ENCODE measurements around the gene MGA. TPM values are rescaled to one million over a fixed set of nuclear protein-coding genes. Genes with fewer than 3 reads are reported as not detected.

Gene MGA
- total RNA-seq, 1 experiment from 2014 or later: 38.5 TPM

GRCh38 chr15:41698779-41699178, 38.6 kb downstream of the MGA start:
- DNase-seq: no peak
- Histone ChIP-seq H4K20me1 (ENCODE audit: insufficient read depth) (peaks cover 15% of the 10 kb centered on the region), H3K4me3 (no peak overlapping the region), H3K9me2 (ENCODE audit: insufficient read depth) (no peaks in the 10 kb centered on the region), H3K27ac (no peak overlapping the region), H3K79me2 (ENCODE audit: low read depth) (peaks cover 44% of the 10 kb centered on the region), H3K4me2 (no peak overlapping the region), H3K27me3 (ENCODE audit: insufficient read depth, low read depth) (no peaks in the 10 kb centered on the region), H3K9me3 (ENCODE audit: insufficient read depth, low read depth) (no peaks in the 10 kb centered on the region), H3K4me1 (replicated peaks; ENCODE audit: insufficient read depth) (no peaks in the 10 kb centered on the region), H3K36me3 (ENCODE audit: low read depth) (no peaks in the 10 kb centered on the region), H2AFZ (no peak overlapping the region), H3F3A (ENCODE audit: insufficient read depth, low read depth) (no peaks in the 10 kb centered on the region; the same call in 1 of the 2 replicates)
- no peak for TF ChIP-seq EZH2 (IDR thresholded peaks at IDR 0.05; ENCODE audit: low read depth)
- TF ChIP-seq, protein P1, sequence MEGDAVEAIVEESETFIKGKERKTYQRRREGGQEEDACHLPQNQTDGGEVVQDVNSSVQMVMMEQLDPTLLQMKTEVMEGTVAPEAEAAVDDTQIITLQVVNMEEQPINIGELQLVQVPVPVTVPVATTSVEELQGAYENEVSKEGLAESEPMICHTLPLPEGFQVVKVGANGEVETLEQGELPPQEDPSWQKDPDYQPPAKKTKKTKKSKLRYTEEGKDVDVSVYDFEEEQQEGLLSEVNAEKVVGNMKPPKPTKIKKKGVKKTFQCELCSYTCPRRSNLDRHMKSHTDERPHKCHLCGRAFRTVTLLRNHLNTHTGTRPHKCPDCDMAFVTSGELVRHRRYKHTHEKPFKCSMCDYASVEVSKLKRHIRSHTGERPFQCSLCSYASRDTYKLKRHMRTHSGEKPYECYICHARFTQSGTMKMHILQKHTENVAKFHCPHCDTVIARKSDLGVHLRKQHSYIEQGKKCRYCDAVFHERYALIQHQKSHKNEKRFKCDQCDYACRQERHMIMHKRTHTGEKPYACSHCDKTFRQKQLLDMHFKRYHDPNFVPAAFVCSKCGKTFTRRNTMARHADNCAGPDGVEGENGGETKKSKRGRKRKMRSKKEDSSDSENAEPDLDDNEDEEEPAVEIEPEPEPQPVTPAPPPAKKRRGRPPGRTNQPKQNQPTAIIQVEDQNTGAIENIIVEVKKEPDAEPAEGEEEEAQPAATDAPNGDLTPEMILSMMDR (conservative IDR thresholded peaks at IDR 0.05): no peak
- no TSS peak for BruUV-seq (replicated peaks)
- CTCF ChIA-PET: no interaction called here
- POLR2A ChIA-PET (ENCODE audit: unreplicated experiment): no interaction called here
- intact Hi-C loops (cut with micrococcal nuclease; ENCODE audit: unreplicated experiment): no loop called here

GRCh38 chr15:41703120-41703519, 42.9 kb downstream of the MGA start:
- Histone ChIP-seq H3K27ac (no peak overlapping the region), H2AFZ (no peak overlapping the region), H3K9me2 (ENCODE audit: insufficient read depth) (no peaks in the 10 kb centered on the region), H3K4me1 (replicated peaks; ENCODE audit: insufficient read depth) (no peaks in the 10 kb centered on the region), H3F3A (ENCODE audit: insufficient read depth, low read depth) (no peaks in the 10 kb centered on the region; the same call in 1 of the 2 replicates), H3K9me3 (ENCODE audit: insufficient read depth, low read depth) (no peaks in the 10 kb centered on the region), H4K20me1 (ENCODE audit: insufficient read depth) (peaks cover 7% of the 10 kb centered on the region; the same call in 1 of the 2 replicates), H3K27me3 (ENCODE audit: insufficient read depth, low read depth) (no peaks in the 10 kb centered on the region), H3K4me3 (no peak overlapping the region), H3K36me3 (ENCODE audit: low read depth) (no peaks in the 10 kb centered on the region), H3K4me2 (no peak overlapping the region), H3K79me2 (ENCODE audit: low read depth) (peaks cover 12% of the 10 kb centered on the region; the same call in 1 of the 2 replicates)
- no TSS peak for BruUV-seq (replicated peaks)
- ChIA-PET POLR2A (ENCODE audit: unreplicated experiment) (no interaction called here), CTCF (no interaction called here)
- intact Hi-C loops (cut with micrococcal nuclease; ENCODE audit: unreplicated experiment): no loop called here
- no peak for TF ChIP-seq EZH2 (IDR thresholded peaks at IDR 0.05; ENCODE audit: low read depth)
- TF ChIP-seq, protein P1 (conservative IDR thresholded peaks at IDR 0.05): no peak
- DNase-seq: no peak

- ChIA-PET POLR2A (ENCODE audit: unreplicated experiment) (no interaction called here), CTCF (no interaction called here)
- Histone ChIP-seq H3K27ac (no peak overlapping the region), H3K36me3 (ENCODE audit: low read depth) (no peaks in the 10 kb centered on the region; the same call in 1 of the 2 replicates), H3K9me2 (ENCODE audit: insufficient read depth) (no peaks in the 10 kb centered on the region), H3K27me3 (ENCODE audit: insufficient read depth, low read depth) (no peaks in the 10 kb centered on the region), H3K4me2 (no peak overlapping the region), H3K4me3 (no peak overlapping the region), H3K4me1 (replicated peaks; ENCODE audit: insufficient read depth) (no peaks in the 10 kb centered on the region), H3F3A (ENCODE audit: insufficient read depth, low read depth) (peaks cover 2% of the 10 kb centered on the region; the same call in 1 of the 2 replicates), H2AFZ (no peak overlapping the region), H3K9me3 (ENCODE audit: insufficient read depth, low read depth) (no peaks in the 10 kb centered on the region), H3K79me2 (ENCODE audit: low read depth) (no peaks in the 10 kb centered on the region), H4K20me1 (ENCODE audit: insufficient read depth) (0 out of 2 replicates have a peak, but pooled peaks cover 3% of the 10 kb centered on the region)
- TF ChIP-seq, protein P1 (conservative IDR thresholded peaks at IDR 0.05): no peak
- no peak for TF ChIP-seq EZH2 (IDR thresholded peaks at IDR 0.05; ENCODE audit: low read depth)
- intact Hi-C loops (cut with micrococcal nuclease; ENCODE audit: unreplicated experiment): no loop called here
- BruUV-seq (replicated peaks): no TSS peak
- DNase-seq: no peak
Measured at GRCh38 chr15:41713047-41713446, 52.8 kb downstream of the MGA start.
